Natural killer cell (primary cell): ENCODE data around the gene PNP. TPM values are rescaled to one million over a fixed set of nuclear protein-coding genes. Genes with fewer than 3 reads are reported as not detected.
"Not testable (repeated sequence)": the region's sequence is repeated elsewhere in the genome, so short reads cannot be mapped to it uniquely, and the experiment has no call there.

ENCODE experiments used
- ATAC-seq, 3 donors: fragments of 150-1000 bp in 2 of 3; fragments of 200-7000 bp in 1 of 3; cut with Tn5 transposase; 1 replicate in 1 of 3; 2 replicates in 2 of 3; pipeline ENCODE4 v1.10.0; 2021; ENCODE audit warnings: mild to moderate bottlenecking in 2 of 3, moderate library complexity in 2 of 3
- DNase-seq, 2 donors: peaks; one replicate each; pipeline versions ENCODE4 v3.0.0 to v3.0.0-alpha.2; 2013 to 2021; ENCODE audit warnings: mixed read lengths in 1 of 2
- H3K27ac ChIP-seq: one replicate; pipeline ENCODE4 v1.5.1; 2013; ENCODE audit warnings: mild to moderate bottlenecking, low read length
- H3K27me3 ChIP-seq: one replicate; pipeline ENCODE4 v1.6.1; 2013; ENCODE audit warnings: low read length; ENCODE audit not compliant: control insufficient read depth, insufficient read depth
- H3K36me3 ChIP-seq: one replicate; pipeline ENCODE4 v1.6.1; 2013; ENCODE audit warnings: low read length; ENCODE audit not compliant: control insufficient read depth, insufficient read depth
- H3K4me1 ChIP-seq: one replicate; pipeline ENCODE4 v1.6.1; 2013; ENCODE audit warnings: low read length; ENCODE audit not compliant: control insufficient read depth, insufficient read depth
- H3K4me3 ChIP-seq: one replicate; pipeline ENCODE4 v1.5.1; 2013; ENCODE audit warnings: low read length
- H3K9me3 ChIP-seq: one replicate; pipeline ENCODE4 v1.6.1; 2013; ENCODE audit warnings: low read length; ENCODE audit not compliant: control insufficient read depth, insufficient read depth
- H3K27ac Mint-ChIP-seq, 2 donors: one replicate each; pipeline ENCODE4 v1.8.0; 2022; ENCODE audit warnings: mild to moderate bottlenecking in 2 of 2, mixed read lengths in 2 of 2, moderate library complexity in 1 of 2
- H3K27me3 Mint-ChIP-seq, 2 donors: one replicate each; pipeline ENCODE4 v1.8.0; 2022; ENCODE audit warnings: low read depth in 2 of 2, mixed read lengths in 2 of 2
- H3K36me3 Mint-ChIP-seq: one replicate; pipeline ENCODE4 v1.8.0; 2022; ENCODE audit warnings: mixed read lengths
- H3K4me1 Mint-ChIP-seq, 2 donors: one replicate each; pipeline ENCODE4 v1.8.0; 2022; ENCODE audit warnings: mixed read lengths in 2 of 2
- H3K4me3 Mint-ChIP-seq: one replicate; pipeline ENCODE4 v1.8.0; 2022; ENCODE audit warnings: mild to moderate bottlenecking, moderate library complexity, mixed read lengths
- H3K9me3 Mint-ChIP-seq, 2 donors: one replicate each; pipeline ENCODE4 v1.8.0; 2022; ENCODE audit warnings: mixed read lengths in 2 of 2
- WGBS: methylation state at CpG from one replicate; pipeline ENCODE4 v1.1.7; 2013; ENCODE audit warnings: missing lambda C conversion rate; ENCODE audit not compliant: insufficient coverage; 5-methylcytosine and 5-hydroxymethylcytosine counted together
- intact Hi-C: fragments of 100-400 bp; cut with micrococcal nuclease; formaldehyde crosslinking; loops from one replicate; pipeline ENCODE4 v1.14.2; 2022
- total RNA-seq, 4 donors: library from RNA; stranded (reverse); fragments of 120-200 nt in 1 of 4; gene quantifications; one replicate each; pipeline versions ENCODE4 v1.2.3 to v1.2.4, GENCODE V29; 2013 to 2022
- TF ChIP-seq, protein P1 (sequence below): fragments of 200-600 bp; IDR thresholded peaks from one replicate; pipeline ENCODE4 v1.8.0; 2022; ENCODE audit warnings: antibody characterized with exemption

Gene PNP
- total RNA-seq, 3 donors from 2014 or later (not counting 1 experiment from before 2014, with no cell fraction given) = 49.5 to 76.8 (median 51.8) TPM

GRCh38 chr14:20440465-20440864, 28.7 kb upstream of the PNP start:
- peaks cover 28% of the 10 kb centered on the region for H3K4me1 ChIP-seq
- TF ChIP-seq, protein P1, sequence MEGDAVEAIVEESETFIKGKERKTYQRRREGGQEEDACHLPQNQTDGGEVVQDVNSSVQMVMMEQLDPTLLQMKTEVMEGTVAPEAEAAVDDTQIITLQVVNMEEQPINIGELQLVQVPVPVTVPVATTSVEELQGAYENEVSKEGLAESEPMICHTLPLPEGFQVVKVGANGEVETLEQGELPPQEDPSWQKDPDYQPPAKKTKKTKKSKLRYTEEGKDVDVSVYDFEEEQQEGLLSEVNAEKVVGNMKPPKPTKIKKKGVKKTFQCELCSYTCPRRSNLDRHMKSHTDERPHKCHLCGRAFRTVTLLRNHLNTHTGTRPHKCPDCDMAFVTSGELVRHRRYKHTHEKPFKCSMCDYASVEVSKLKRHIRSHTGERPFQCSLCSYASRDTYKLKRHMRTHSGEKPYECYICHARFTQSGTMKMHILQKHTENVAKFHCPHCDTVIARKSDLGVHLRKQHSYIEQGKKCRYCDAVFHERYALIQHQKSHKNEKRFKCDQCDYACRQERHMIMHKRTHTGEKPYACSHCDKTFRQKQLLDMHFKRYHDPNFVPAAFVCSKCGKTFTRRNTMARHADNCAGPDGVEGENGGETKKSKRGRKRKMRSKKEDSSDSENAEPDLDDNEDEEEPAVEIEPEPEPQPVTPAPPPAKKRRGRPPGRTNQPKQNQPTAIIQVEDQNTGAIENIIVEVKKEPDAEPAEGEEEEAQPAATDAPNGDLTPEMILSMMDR = no peak
- no peak overlapping the region for H3K4me3 ChIP-seq
- Mint-ChIP-seq H3K4me1 (peaks cover 8 to 9% of the 10 kb centered on the region in 2 donors), H3K9me3 (no peaks in the 10 kb centered on the region), H3K36me3 (no peaks in the 10 kb centered on the region), H3K27me3 (no peaks in the 10 kb centered on the region), H3K27ac (peak overlapping the region; percentile 32 to 68), H3K4me3 (no peak overlapping the region)
- H3K27ac ChIP-seq = no peak overlapping the region
- no peak for ATAC-seq
- no peak for DNase-seq
- WGBS = 81% methylated on average over 4 of the region's 5 CpGs
- peaks cover 2% of the 10 kb centered on the region for H3K36me3 ChIP-seq
- intact Hi-C loops = no loop called here
- H3K27me3 ChIP-seq = no peaks in the 10 kb centered on the region
- H3K9me3 ChIP-seq = no peaks in the 10 kb centered on the region

DNA sequence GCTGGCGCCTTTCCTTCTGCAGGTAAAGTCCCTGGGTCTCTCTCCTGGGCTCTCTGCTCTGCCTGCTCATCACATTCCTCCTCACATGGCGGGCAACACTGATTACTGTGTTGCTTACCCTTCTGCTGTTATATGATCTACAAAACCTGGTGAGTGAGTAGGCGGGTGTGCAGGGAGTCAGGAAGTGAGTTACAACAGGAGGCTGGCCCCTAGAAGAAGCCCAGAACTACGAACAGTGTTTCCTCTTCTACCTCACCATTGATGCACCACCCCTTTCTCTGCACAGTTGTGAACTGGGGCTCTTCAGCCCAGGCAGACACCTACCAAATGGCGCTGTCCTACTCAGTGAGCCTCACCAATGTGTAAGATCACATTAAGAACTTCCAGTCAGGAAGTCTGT, 28.3 kb upstream of the PNP start:
- 24% methylated on average over 4 of the region's 5 CpGs for WGBS
- Mint-ChIP-seq H3K9me3 (no peaks in the 10 kb centered on the region), H3K36me3 (no peaks in the 10 kb centered on the region), H3K27ac (peak overlapping the region; percentile 32 to 68), H3K4me1 (peaks cover 8 to 9% of the 10 kb centered on the region in 2 donors), H3K27me3 (no peaks in the 10 kb centered on the region), H3K4me3 (no peak overlapping the region)
- ATAC-seq (peak; percentile 39 to 99 (median 77)), DNase-seq (peak in 1 of 2 donors; percentile 56)
- Histone ChIP-seq H3K4me1 (peaks cover 28% of the 10 kb centered on the region), H3K27ac (no peak overlapping the region), H3K4me3 (no peak overlapping the region), H3K27me3 (no peaks in the 10 kb centered on the region), H3K36me3 (peaks cover 3% of the 10 kb centered on the region), H3K9me3 (no peaks in the 10 kb centered on the region)
- TF ChIP-seq, protein P1 = no peak
- intact Hi-C loops = loop anchor here (1.0 kb wide), 1 partner anchor 26 kb away; no protein-coding TSS in a partner anchor

DNA sequence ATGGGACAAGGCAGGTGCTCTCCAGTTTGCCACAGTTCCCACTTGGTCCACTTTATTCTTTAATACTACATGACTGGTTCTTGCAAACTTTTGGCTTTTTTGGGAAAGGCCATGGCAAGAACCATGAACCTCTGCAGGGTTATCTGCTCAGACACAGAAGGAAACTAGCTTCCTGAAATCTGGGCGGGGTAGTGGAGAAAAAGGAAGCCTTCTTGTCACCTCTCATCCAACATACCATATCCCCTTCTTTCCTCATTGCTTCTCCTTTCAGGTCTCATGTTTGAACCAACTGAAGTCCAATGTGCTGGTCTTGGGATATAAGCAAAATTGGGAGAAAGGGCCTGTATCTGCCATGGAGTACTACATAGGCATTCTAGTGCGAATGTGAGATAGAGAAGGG, 27.7 kb upstream of the PNP start:
- peaks cover 9% of the 10 kb centered on the region for H3K36me3 ChIP-seq
- peaks cover 28% of the 10 kb centered on the region for H3K4me1 ChIP-seq
- H3K27me3 ChIP-seq = no peaks in the 10 kb centered on the region
- DNase-seq = no peak
- ATAC-seq = no peak
- intact Hi-C loops = loop anchor here (1.0 kb wide), 1 partner anchor 26 kb away; no protein-coding TSS in a partner anchor
- Mint-ChIP-seq H3K4me3 (no peak overlapping the region), H3K4me1 (peaks cover 8 to 9% of the 10 kb centered on the region in 2 donors), H3K27ac (no peak overlapping the region), H3K9me3 (no peaks in the 10 kb centered on the region), H3K27me3 (no peaks in the 10 kb centered on the region), H3K36me3 (no peaks in the 10 kb centered on the region)
- TF ChIP-seq, protein P1 = no peak
- no peaks in the 10 kb centered on the region for H3K9me3 ChIP-seq
- WGBS = 92% methylated on average over 1 of the region's 2 CpGs
- H3K27ac ChIP-seq = no peak overlapping the region
- no peak overlapping the region for H3K4me3 ChIP-seq

GRCh38 chr14:20443650-20444049, 25.6 kb upstream of the PNP start:
- H3K9me3 Mint-ChIP-seq, H3K27me3 ChIP-seq, DNase-seq, H3K4me1 Mint-ChIP-seq, H3K27ac Mint-ChIP-seq, H3K27me3 Mint-ChIP-seq, H3K36me3 Mint-ChIP-seq, ATAC-seq, H3K27ac ChIP-seq, H3K4me3 ChIP-seq, H3K9me3 ChIP-seq, H3K4me3 Mint-ChIP-seq, intact Hi-C loops: not testable (repeated sequence)
- WGBS = 100% methylated on average over 1 of the region's 4 CpGs
- H3K36me3 ChIP-seq = peaks cover 31% of the 10 kb centered on the region
- peaks cover 12% of the 10 kb centered on the region for H3K4me1 ChIP-seq
